AG04449 (cell line): ENCODE measurements around the gene NEK10.

Source experiments
- CTCF ChIA-PET: fragments of 350-600 bp; formaldehyde crosslinking; extraction: SDS; loops from one replicate; lab custom pipeline; 2021; ENCODE audit warnings: antibody characterized with exemption; lab: Yijun Ruan, JAX
- POLR2A ChIA-PET: fragments of 400-600, 350-600 bp; formaldehyde crosslinking; extraction: SDS; loops from one replicate; lab custom pipeline; 2020; ENCODE audit warnings: antibody characterized with exemption, inconsistent platforms; lab: Yijun Ruan, JAX
- DNase-seq: peaks from one replicate; pipeline ENCODE4 v3.0.0-alpha.2; 2010; ENCODE audit warnings: low read depth, low spot score
- H3K4me3 ChIP-seq: 2 replicates; pipeline ENCODE4 v1.5.1; 2011; ENCODE audit warnings: low read depth, mild to moderate bottlenecking, control low read depth, low read length
- CTCF ChIP-seq: IDR thresholded peaks from one replicate; pipeline ENCODE4 v1.5.1; 2011; ENCODE audit warnings: mild to moderate bottlenecking, moderate library complexity, low read length, control low read depth, inconsistent platforms; ENCODE audit not compliant: insufficient read depth; ENCODE audit errors: missing control alignments

Gene NEK10

DNA sequence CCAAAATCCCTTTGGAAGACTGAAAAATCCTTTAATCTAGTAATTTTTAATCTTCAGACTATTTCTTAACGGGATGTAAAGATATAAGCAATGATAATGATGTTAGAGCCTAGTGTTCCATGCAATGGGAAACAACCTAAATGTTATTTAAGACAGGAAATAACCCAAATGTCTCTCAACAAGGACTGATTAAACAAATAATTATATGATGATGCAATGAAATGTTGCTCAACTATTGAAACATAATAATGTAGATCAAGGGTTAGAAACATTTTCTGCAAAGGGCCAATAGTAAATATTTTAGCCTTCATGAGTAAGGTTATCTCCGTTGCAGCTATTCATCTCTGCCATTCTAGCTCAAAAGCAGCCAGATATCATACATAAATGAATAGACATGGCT lies 275.4 kb downstream of the NEK10 start:
- POLR2A ChIA-PET = no interaction called here
- DNase-seq = no peak
- no peak overlapping the region for H3K4me3 ChIP-seq
- TF ChIP-seq CTCF = no peak
- CTCF ChIA-PET = no interaction called here

- ChIA-PET CTCF (no interaction called here), POLR2A (no interaction called here)
- no peak for DNase-seq
These were observed 278.7 kb downstream of the NEK10 start for GRCh38 chr3:27090275-27091041.

GRCh38 chr3:27089645-27090044 lies 279.5 kb downstream of the NEK10 start:
- no peak for TF ChIP-seq CTCF
- CTCF ChIA-PET = no interaction called here
- no peak overlapping the region for H3K4me3 ChIP-seq
- DNase-seq = no peak
- POLR2A ChIA-PET = no interaction called here

More at GRCh38 chr3:27090275-27091041, 278.7 kb downstream of the NEK10 start:
- no peak overlapping the region for H3K4me3 ChIP-seq
- TF ChIP-seq CTCF = no peak

DNA sequence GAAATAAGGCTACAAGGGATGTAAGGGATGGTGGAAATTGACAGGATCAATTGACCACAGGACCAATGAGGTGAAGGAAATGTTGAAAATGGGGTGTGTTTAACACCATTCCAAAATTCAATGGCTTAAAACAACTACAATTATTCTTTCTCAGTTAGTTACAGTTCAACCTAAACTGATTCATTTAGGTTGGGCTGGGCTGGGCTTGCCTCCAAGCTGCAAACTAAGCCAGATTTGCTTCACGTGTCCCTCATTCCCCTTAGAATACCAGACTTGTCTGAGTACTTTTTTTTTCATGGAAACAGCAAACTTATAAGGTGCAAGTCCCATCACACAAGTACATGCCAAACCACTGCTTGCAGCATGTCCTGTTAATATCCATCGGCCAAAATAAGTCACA lies 280.1 kb downstream of the NEK10 start:
- no peak overlapping the region for H3K4me3 ChIP-seq
- no peak for DNase-seq
- CTCF ChIA-PET = no interaction called here
- POLR2A ChIA-PET = no interaction called here
- no peak for TF ChIP-seq CTCF

DNA sequence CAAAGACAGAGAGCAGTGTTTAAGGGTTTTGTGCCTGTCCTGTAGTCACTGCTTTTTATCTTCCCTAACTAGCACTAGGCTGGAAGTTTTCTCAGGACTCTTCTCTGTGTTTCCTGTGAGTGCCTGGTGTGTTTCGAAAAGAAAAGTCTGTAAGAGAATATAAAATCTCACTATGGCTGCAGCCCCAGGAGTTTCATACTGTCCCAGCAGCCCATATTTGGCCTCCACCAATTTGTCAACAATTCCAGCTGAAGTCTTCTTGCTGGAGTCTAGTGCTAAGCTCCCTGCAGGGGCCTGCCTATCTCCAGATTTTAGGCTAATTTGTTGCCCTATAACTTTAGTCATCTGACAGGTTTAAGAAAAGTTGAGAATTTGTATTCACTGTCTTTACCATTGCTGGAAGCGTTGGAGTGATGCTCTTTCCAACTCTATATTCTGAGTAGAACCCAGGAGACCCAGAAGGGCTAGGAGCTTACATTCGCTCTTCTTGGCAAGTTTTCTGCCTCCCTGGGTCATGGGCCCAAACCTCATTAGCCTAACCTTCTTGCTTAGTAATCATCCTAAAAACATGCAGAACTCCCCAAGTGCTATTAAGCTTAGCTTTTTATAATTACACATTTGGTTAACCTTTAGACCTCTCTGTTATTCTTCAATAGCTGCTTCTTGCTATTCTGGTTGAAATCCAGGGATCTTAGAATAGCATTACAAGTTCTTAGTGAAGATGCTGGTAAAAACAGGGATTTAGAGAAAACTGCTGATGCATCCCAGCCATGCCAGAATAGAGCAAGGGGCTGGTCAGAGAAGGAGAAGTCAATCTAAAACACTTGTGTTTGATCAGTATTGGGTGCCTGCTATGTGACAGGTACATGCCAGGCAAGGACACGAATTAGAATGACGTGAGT lies 283.1 kb downstream of the NEK10 start:
- no peak overlapping the region for H3K4me3 ChIP-seq
- DNase-seq = no peak
- TF ChIP-seq CTCF = no peak
- ChIA-PET POLR2A (no interaction called here), CTCF (no interaction called here)

GRCh38 chr3:27081992-27082607 lies 287.1 kb downstream of the NEK10 start:
- DNase-seq = no peak
- no peak for TF ChIP-seq CTCF
- POLR2A ChIA-PET = no interaction called here
- no peak overlapping the region for H3K4me3 ChIP-seq
- CTCF ChIA-PET = no interaction called here
